Sciatic nerve (tissue), 2 donors: Measurements from ENCODE around the gene HCN1. TPM values are rescaled to one million over a fixed set of nuclear protein-coding genes. Genes with fewer than 3 reads are reported as not detected.
A peak's percentile ranks its signal among the peaks of the same experiment; 100 is the strongest.

Source experiments
- ATAC-seq: fragments of 200-7000 bp; cut with Tn5 transposase; one replicate; pipeline ENCODE4 v1.9.1; 2020; ENCODE audit warnings: mild to moderate bottlenecking, moderate library complexity
- DNase-seq: peaks from one replicate; pipeline ENCODE4 v3.0.0-alpha.2; 2020; ENCODE audit warnings: low spot score
- intact Hi-C: fragments of 100-400 bp; cut with DNase I; formaldehyde crosslinking; loops from one replicate; pipeline ENCODE4 v1.14.2; 2022
- total RNA-seq: library from RNA; stranded (reverse); fragmentation: NEBNext Ultra II Directional; extraction: Animal tissue kit (Norgen Biotek cat#: 25700); gene quantifications from one replicate; pipeline ENCODE4 v1.2.1, GENCODE V29; 2021
- donor health status: DM: no; HTN: no; CAD: no.
- donor health status: DM: no; HTN: no; CAD: no.

Gene HCN1
- total RNA-seq = 37.3 TPM

DNA sequence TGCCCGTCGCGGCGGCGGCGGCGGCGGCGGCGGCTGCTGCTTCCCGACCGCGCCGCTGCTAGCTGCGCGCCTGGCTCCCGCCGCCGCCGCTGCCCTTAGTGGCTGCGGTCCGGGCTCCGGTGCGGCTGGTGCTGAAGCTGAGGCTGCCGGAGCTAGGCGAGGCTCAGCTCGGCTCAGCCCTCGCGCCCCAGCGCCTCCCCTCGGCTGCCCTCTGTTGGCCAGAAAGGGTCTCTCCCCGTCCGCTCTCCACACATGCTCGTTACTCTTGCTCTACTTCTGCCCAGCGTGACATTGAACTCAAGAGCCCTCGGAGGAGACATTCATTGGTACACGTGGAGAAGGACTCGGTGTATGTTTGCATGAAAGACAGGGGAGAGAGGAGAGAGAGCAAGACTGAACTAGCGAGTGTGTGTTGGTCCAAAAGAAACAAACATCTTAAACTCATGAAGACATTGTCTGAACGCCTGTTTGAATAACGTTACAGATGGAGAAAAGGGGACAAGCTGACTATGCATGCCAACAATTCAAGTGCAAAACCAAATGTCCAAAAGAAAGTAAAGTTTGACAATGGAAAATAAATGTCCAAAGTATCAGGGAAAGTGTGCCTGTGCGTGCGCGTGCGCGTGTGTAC is at the start of gene HCN1:
Gene HCN1, minus strand, starts transcription at position 175 of the 631 bp plus-strand sequence.
- DNase-seq = peak; percentile 88
- intact Hi-C loops = loop anchor here (10.0 kb wide), 1 partner anchor 78 kb away; no protein-coding TSS in a partner anchor
- peak; percentile 98 for ATAC-seq

DNA sequence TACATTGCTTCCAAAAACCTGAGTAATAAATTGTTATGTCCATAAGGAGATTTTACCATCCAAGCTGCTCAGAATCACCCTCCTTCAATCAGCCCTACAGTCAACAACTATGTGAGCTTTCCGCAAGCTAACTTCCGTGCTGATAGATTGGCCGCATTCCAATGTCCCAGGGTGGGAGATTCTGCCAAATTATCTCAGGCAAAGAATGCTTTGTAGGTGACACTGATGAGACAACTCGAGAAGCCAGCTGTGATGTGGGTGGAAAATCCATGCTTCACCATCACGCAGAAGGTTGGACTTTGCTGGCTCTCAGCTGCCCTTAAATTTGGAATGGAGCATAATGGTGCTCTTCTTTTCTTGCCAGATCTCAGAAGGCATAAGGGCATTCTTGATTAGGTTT is 44.9 kb upstream of the HCN1 start:
- intact Hi-C loops = no loop called here
- ATAC-seq (no peak), DNase-seq (no peak)

GRCh38 chr5:45737153-45737552 is 41.0 kb upstream of the HCN1 start:
- intact Hi-C loops = no loop called here
- DNase-seq = no peak
- no peak for ATAC-seq

DNA sequence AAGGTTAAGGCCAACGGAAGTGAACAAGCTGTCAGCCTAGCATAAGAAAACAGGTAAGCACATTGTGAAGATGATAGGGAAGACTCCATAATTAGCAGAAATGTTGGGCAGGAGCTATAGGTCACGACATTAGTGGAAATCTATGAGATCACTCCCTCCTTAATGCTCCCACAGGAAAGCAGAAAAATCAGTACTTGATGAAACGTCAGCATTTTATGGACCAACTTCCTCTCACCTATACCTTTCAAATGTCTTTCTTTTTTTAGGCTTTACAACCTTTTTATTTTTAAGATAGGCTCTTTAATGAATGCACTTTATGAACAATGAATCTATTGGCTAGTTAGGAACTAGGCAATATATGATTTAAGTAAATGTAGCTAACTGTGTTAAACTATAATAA is 29.4 kb upstream of the HCN1 start:
- DNase-seq = no peak
- no peak for ATAC-seq
- intact Hi-C loops = no loop called here

DNA sequence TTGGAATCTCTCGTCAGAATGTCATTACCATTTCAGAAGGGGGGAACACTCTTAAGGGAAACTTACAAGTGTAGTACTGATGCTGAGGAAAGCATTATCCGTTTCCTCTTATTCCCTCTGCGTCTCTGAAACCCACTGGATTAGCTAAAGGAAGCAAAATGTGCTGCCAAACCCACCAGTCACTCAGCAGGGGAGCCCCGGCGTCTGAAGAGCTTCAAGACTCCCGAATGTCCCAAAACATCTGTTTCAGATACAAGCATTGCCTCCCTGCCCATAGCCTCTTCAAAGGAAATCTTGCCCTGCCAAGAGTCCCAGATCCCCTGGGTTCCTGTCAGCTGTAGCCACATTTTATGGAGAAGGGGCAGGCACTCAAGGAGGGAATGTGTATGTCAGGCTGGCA is 1.0 kb upstream of the HCN1 start:
- intact Hi-C loops = loop anchor here (10.0 kb wide), 1 partner anchor 78 kb away; no protein-coding TSS in a partner anchor
- ATAC-seq (no peak), DNase-seq (no peak)

DNA sequence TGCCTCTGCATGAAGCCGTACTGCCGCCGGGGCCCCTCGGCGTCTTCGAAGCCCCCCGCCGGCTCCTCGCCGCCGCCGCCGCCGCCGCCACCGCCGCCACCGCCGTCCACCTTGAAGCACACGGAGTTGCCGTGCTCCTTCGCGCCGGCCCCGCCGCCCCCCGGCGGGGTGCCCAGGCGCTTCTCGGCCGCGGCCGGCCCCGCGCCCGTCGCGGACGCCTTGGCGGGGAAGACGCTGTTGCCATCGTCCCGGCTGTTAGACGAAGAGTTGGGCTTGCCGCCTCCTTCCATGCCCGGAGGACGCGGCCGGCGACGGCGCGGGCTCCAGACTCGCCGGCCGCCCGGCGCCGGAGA is 400 bp downstream of the HCN1 start:
- DNase-seq = no peak
- intact Hi-C loops = loop anchor here (10.0 kb wide), 1 partner anchor 79 kb away; no protein-coding TSS in a partner anchor
- no peak for ATAC-seq

DNA sequence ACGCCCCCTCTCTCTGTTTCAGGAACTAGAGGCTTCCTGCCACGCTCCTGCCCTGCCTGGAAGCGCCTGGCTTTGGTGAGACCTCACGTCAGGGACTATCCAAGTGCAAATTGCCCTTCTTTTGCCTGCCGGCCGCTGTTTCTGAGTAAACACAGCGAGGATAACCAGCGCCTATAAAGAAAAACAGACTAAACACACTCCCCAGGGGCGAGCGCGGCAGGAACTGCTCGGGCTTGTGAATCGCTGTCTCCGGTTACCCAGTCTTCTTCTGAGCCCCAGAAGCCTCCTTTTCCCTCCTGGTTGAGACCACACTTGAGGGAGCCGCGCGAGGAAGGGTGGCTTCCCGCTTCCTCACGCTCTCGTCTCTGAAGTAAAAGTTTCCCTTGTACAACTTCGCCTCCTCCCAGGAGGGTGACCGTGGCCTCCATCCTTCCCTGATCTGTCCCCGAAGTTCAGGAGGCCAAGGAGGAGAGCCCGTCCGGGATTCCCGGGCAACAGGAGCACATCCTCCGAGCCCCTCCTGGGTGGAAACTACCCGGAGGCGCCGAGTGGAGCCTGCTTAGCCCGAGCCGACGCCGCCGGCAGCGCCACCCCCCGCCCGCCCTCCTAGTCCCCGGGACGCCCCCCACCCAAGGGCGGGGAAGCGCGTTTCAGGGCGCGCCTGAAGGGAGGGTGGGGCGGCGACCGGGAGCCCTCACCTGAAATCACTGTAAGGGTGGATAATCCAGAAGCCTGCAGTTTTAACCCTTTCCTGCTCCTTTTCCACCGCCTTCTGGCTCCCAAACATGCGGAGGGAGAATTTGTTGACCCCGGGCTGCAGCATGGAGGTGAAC is 993 bp downstream of the HCN1 start:
- no peak for ATAC-seq
- intact Hi-C loops = loop anchor here (10.0 kb wide), 1 partner anchor 80 kb away; no protein-coding TSS in a partner anchor
- no peak for DNase-seq

DNA sequence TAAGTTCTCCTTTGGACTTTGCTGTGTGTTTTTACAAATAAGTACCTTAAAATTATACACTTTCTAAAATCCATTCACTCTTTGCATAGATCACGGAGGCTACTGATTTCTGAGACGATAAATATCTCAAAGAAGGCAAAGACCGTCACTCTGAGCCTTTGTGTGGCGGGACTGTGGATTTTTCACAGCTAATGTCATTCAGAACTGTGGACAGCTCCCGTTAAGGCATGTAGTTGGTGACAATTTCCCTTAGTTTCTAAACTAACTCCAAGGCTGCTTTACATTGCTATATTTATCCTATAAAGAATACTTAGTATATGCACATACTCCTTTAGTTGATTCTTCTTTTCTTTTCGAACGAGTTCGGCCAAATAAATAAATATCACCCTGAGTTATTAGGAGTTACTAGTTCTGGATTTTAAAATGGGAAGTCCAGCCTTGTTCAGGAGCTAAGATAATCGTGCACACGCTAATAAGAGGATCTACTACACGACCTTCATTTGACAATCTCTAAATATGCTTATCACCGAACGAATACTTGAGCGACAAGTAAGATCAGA is 1.8 kb downstream of the HCN1 start:
- intact Hi-C loops = loop anchor here (10.0 kb wide), 1 partner anchor 80 kb away; no protein-coding TSS in a partner anchor
- DNase-seq = no peak
- ATAC-seq = no peak

DNA sequence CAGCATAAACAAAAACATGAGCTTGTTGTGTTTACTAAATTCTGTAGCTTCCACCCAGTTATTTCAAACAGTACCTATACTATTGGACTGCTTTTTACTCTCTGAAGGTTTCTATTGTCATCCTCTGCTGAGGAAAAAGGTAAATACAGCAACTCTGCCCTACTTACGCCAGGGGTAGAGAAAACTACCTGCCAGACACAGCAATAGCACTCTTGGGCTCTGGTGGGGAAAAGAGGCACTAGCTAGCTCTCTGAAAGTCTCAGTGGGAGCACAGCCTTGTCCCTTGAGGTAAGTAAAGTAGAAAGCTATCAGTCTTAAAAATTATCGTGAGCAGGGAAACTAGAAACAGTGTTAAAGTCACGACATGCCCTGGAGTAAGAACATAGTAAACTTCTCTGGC is 3.7 kb downstream of the HCN1 start:
- DNase-seq (no peak), ATAC-seq (no peak)
- intact Hi-C loops = loop anchor here (10.0 kb wide), 1 partner anchor 82 kb away; no protein-coding TSS in a partner anchor

GRCh38 chr5:45691656-45692055 is 4.5 kb downstream of the HCN1 start:
- ATAC-seq (no peak), DNase-seq (no peak)
- intact Hi-C loops = loop anchor here (10.0 kb wide), 1 partner anchor 83 kb away; no protein-coding TSS in a partner anchor

DNA sequence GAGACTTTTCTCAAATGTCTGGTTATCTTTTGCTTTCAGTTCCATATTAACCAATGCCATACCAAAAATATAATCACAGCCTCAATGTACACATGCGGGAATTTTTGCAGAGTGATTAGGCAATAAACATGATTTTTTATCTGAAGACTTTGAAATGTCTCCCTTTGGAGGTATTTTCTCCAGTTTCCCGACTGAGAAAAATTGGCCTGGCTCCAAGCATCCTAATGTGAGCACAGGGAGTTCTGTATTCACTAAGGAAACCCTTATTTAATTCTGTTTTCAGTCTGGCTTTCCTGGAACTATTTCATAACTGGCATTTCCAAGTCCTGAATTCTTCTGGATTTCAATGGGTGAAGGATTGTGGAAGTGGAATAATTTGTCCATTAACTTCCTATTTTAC is 8.5 kb downstream of the HCN1 start:
- ATAC-seq = no peak
- no peak for DNase-seq
- intact Hi-C loops = no loop called here

- ATAC-seq (no peak), DNase-seq (no peak)
- intact Hi-C loops = no loop called here
These were observed 9.6 kb downstream of the HCN1 start for GRCh38 chr5:45686620-45687019.

DNA sequence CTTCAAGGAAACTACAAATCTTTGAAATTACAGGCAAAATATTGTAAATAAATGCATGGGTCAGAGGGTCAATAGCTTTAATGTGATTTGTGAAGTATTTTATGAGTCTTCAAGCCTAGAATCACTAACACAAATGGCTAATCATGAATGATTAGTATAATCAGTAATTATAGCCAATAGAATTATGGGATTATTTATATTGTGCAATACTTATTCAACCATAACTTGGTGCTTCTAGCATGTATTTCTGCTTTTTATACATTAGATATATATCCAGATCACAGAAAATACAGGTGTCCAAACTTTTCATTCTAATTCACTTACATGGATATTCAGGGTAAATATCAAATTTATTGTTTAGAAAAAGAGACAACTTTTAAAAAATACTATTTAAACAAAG is 12.1 kb downstream of the HCN1 start:
- intact Hi-C loops = no loop called here
- ATAC-seq (no peak), DNase-seq (no peak)

- ATAC-seq (no peak), DNase-seq (no peak)
- intact Hi-C loops = no loop called here
These were observed 15.2 kb downstream of the HCN1 start for GRCh38 chr5:45680950-45681349.

GRCh38 chr5:45677524-45677923 is 18.7 kb downstream of the HCN1 start:
- intact Hi-C loops = no loop called here
- ATAC-seq (no peak), DNase-seq (no peak)

GRCh38 chr5:45672271-45672670 is 23.9 kb downstream of the HCN1 start:
- intact Hi-C loops = no loop called here
- no peak for ATAC-seq
- DNase-seq = no peak

GRCh38 chr5:45648744-45649143 is 47.4 kb downstream of the HCN1 start:
- ATAC-seq = no peak
- no peak for DNase-seq
- intact Hi-C loops = no loop called here

DNA sequence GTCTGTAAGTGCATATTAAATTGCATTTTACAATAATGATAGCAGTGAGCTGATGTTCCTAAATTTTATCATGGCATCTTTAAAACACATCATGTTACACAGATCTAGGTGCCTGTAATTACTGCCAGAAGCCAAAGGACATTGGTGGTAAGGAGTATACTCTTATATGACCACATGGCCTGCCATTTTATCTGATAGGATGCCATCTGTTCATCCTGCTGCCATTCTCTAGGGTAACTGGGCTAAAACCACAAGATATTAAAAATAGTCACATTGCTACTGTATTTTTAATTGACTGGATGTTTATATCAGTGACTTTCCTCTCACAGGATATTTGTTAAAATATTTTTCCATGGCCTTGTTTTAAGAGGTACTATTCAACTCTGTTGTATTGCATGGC is 53.1 kb downstream of the HCN1 start:
- ATAC-seq = no peak
- intact Hi-C loops = no loop called here
- DNase-seq = no peak

DNA sequence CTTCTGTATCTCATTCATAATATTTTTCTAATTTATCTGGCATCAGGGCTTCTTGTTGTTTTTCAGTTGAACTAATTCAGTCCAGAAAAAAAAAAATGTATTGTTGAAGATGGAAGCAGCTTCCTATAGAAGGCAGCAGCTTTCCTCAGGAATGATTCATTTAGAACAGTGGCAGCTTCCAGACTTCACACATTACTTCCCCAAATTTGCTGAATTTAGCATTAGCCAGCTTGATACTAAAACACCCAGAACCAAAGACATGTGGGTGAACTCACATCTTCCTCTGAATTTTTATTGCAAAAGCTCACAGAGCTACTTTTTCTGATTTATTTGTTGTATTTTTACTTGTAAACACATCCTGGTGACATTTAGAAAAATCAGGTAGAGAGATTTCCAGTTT is 53.8 kb downstream of the HCN1 start:
- intact Hi-C loops = no loop called here
- no peak for ATAC-seq

DNA sequence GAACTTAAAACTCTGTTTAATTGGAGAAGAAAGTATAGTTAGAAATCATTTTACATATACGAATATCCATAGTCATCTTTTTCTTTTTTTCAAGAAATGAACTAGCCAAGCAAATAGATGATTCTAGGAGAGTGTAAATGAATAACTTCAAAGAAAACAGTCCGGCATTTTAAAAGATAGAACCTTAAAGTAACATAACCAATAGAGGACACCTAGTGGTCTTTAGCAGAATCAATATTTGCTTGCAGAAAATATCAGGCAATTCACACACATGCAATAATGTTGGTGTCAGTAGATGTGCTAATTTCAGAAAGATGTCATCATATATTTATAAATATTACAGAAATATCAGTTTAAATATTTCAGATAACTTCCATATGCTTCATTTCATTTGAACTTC is 57.1 kb downstream of the HCN1 start:
- ATAC-seq (no peak), DNase-seq (no peak)
- intact Hi-C loops = no loop called here

More for the DNA sequence above, 53.8 kb downstream of the HCN1 start:
- DNase-seq = no peak
